GM21529 (cell line): ENCODE data around the gene UBR3.
"Not testable (repeated sequence)": the region's sequence is repeated elsewhere in the genome, so short reads cannot be mapped to it uniquely, and the experiment has no call there.

Source experiments
- ATAC-seq: cut with Tn5 transposase; IDR thresholded peaks from one replicate; pipeline ENCODE4 v1.9.1; 2021; ENCODE audit not compliant: unreplicated experiment

Gene UBR3

DNA sequence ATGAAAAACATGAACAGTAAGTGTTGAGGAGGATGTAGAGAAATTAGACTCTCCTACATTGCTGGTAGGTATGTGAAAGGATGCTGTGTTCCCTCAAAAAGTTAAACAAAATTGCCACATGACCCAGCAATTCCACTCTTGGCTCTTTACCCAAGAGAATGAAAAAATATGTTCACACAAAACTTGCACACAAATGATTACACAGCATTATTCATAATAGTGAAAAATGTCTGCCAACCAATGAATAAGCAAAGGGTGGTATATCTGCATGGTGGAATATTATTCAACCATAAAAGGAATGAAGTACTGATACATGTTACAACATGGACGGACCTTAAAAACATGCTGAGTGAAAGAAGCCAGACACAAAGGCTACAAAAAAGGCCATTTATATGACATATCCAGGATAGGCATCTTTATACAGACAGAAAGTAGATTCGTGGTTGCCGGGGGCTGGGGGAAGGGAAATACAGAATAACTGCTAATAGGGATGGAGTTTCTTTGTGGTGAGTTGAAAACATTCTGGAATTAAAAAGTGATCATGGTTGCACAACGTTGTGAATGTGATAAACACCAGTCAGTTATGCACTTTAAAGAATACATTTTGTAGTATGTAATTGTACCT lies 265.3 kb downstream of the UBR3 start:
- ATAC-seq, result no peak

DNA sequence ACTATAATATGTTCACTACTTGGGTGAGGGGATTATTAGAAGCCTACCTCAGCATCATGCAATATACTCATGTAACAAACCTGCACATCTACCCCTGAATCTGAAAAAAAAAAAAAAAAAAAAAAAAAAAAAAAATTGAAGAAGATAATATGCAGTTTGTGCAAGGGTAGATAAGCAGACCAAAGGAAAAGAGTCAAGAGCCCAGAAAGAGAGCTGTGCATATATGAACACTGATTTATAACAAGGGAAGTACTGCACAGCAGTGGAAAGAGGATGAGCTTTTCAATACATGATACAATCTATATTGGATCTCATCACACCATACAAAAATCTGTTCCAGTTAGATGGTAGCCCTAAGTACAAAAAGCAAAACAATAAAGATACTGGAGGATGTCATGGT lies 268.1 kb downstream of the UBR3 start:
- no peak for ATAC-seq

- ATAC-seq, result no peak
Observed at GRCh38 chr2:170098626-170099312, 271.5 kb downstream of the UBR3 start.

- no peak for ATAC-seq
Observed at GRCh38 chr2:170101789-170102188, 274.5 kb downstream of the UBR3 start.

DNA sequence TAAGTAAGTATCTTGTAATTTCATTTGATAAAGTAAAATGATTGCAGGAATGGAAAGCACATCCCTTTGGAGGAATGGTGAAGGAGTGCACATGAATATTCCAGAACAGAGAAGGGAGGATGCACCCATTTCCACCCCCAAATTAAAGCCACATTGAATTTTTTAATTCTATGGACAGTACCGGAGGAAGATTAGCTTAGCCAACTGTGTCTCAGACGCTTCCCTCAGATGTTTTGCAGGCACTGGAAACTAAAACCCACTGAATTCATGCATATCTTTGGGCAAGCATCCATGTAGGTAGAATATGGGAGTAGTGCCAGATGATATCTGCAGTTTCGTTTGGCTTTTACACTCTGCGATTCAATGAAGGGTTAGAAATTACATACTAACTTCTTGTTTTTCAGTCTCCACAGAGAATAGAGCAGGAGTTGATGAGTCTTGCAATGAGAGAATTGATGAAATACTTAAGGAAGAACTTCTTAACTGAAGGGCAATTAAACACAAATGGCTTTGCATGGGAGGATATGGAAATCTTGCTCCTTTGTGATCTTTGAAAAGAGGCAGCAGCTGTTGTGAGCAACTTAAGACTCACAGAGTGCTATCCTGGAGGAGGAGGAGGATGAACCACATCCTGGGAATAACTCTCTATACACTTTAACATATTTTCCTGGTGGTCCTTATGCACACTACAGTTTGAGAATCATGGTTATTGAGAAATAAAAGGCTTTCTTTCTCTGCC lies 279.0 kb downstream of the UBR3 start:
- no peak for ATAC-seq

DNA sequence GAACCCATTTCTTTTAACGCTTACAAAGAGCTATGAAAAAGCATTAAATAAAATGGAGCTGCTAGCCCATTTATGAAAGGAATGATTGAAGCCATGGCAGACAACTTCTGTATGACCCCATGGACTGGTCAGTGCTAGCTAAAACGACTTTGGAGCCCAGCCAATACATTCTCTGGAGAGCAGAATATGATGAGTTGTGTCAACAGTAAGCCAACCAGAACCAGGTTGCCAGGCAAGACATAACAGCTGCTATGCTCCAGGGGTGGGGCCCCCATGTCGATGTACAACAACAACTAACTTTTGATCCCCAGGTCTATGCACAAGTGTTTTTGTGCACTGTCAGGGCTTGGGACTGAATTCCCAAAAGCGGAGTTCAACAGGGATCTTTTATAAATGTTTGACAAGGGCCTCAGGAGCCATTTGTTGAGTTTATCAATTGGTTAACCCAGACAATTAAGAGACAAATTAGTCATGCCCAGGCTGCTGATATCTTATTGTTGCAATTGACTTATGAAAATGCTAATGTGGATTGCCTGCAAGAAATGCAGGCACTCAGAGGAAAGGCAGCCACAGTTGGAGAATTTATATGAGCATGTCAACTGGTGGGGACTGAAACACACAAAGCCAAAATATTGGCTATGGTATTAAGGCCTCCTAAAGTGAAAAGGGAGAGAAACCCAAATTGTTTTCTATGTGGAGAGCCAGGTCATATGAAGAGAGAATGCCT lies 286.1 kb downstream of the UBR3 start:
- ATAC-seq, result no peak

- ATAC-seq, result no peak
Observed at GRCh38 chr2:170115501-170116229, 288.4 kb downstream of the UBR3 start.

- ATAC-seq, result no peak
Observed at GRCh38 chr2:170118641-170119040, 291.4 kb downstream of the UBR3 start.

DNA sequence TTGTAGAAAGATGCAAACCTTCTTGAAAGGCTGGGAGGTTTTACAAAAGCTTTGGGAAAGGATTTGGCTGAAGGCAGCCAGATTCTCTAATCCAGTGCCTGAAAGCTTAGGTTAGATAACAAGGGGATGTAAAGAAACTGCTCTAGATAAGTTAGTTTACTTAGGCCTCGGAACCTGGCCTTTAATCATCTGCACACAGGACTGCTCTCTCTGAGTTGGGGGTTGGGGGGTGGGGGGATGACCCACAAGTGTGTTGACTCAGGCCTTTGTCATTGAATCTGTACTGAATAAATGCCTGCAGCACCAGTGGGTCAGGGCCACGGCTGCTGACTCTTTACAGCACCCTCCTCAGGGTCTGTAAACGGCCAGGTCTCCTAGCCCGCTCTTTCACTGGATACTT lies 292.1 kb downstream of the UBR3 start:
- not testable (repeated sequence) for ATAC-seq

DNA sequence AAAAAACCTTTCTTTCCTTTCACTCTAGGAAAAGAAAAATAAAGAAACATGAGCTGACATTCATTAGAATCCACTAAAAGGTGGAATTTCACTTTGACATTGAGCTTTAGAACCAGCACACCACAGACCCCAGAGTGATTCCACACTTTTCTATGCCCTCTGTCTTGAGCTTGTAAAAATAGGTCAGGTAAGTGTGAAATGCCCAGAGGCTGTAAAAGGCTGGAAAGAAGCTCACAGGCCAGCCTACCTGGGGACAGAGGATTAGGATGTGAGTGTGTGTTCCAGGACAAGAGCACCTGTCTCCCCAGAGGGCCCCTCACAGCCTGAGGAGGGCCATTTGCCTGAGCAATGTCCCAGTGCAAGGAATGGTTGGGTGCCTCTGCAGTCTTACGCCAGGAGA lies 294.4 kb downstream of the UBR3 start:
- no peak for ATAC-seq

GRCh38 chr2:170122883-170123547 lies 295.8 kb downstream of the UBR3 start:
- ATAC-seq, result no peak

GRCh38 chr2:170123593-170123992 lies 296.3 kb downstream of the UBR3 start:
- no peak for ATAC-seq

DNA sequence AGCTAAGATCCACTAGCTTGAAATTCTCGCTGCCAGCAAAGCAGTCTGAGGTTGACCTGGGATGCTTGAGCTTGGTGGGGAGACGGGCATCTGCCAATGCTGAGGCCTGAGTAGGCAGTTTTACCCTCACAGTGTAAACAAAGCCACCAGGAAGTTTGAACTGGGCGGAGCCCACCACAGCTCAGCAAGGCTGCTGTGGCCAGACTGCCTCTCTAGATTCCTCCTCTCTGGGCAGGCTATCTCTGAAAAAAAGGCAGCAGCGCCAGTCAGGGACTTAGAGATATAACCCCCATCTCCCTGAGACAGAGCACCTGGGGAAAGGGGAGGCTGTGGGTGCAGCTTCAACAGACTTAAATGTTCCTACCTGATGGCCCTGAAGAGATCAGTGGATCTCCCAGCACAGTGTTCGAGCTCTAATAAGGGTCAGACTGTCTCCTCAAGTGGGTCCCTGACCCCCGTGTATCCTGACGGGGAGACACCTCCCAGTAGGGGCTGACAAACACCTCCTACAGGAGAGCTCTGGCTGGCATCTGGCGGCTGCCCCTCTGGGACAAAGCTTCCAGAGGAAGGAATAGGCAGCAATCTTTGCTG lies 299.0 kb downstream of the UBR3 start:
- ATAC-seq, result not testable (repeated sequence)
